NOMO-1 treated with dmso at 0.1 percent for 144 hours (cell line): Measurements from ENCODE around the gene RGS6.

ENCODE experiments used
- DNase-seq: peaks from one replicate; lab custom pipeline; 2025; ENCODE audit not compliant: unreplicated experiment; lab: John Stamatoyannopoulos, UW

The RGS6 gene

GRCh38 chr14:72545411-72546311 is 613.4 kb downstream of the RGS6 start:
- no peak for DNase-seq

GRCh38 chr14:72546344-72547016 is 614.3 kb downstream of the RGS6 start:
- no peak for DNase-seq

GRCh38 chr14:72547999-72548398 is 615.8 kb downstream of the RGS6 start:
- no peak for DNase-seq

- no peak for DNase-seq
Observed at GRCh38 chr14:72549026-72549425, 616.8 kb downstream of the RGS6 start.

GRCh38 chr14:72549854-72550253 is 617.6 kb downstream of the RGS6 start:
- no peak for DNase-seq

- DNase-seq: no peak
Observed at GRCh38 chr14:72550513-72550912, 618.3 kb downstream of the RGS6 start.

GRCh38 chr14:72552236-72552635 is 620.0 kb downstream of the RGS6 start:
- no peak for DNase-seq

GRCh38 chr14:72553161-72553560 is 620.9 kb downstream of the RGS6 start:
- no peak for DNase-seq

- DNase-seq: no peak
Observed at GRCh38 chr14:72553656-72554055, 621.4 kb downstream of the RGS6 start.

- no peak for DNase-seq
Observed at GRCh38 chr14:72554401-72554800, 622.2 kb downstream of the RGS6 start.

- no peak for DNase-seq
Observed at GRCh38 chr14:72554994-72555608, 622.9 kb downstream of the RGS6 start.

- DNase-seq: no peak
Observed at GRCh38 chr14:72555609-72556000, 623.4 kb downstream of the RGS6 start.

- DNase-seq: no peak
Observed at GRCh38 chr14:72557671-72558070, 625.4 kb downstream of the RGS6 start.

- DNase-seq: no peak
Observed at GRCh38 chr14:72558721-72559120, 626.5 kb downstream of the RGS6 start.

GRCh38 chr14:72559202-72559601 is 627.0 kb downstream of the RGS6 start:
- DNase-seq: no peak

- DNase-seq: no peak
Observed at GRCh38 chr14:72559669-72560255, 627.5 kb downstream of the RGS6 start.

GRCh38 chr14:72560331-72560730 is 628.1 kb downstream of the RGS6 start:
- no peak for DNase-seq

GRCh38 chr14:72560889-72561493 is 628.8 kb downstream of the RGS6 start:
- no peak for DNase-seq

GRCh38 chr14:72562300-72562699 is 630.1 kb downstream of the RGS6 start:
- no peak for DNase-seq

GRCh38 chr14:72563676-72564075 is 631.4 kb downstream of the RGS6 start:
- no peak for DNase-seq

GRCh38 chr14:72565149-72565559 is 632.9 kb downstream of the RGS6 start:
- no peak for DNase-seq
